Activated gamma-delta T cell (primary cell): ENCODE results near the gene CRACR2A.

Source experiments
- DNase-seq: peaks from one replicate; lab custom pipeline; 2025; lab: John Stamatoyannopoulos, UW
- total RNA-seq, 2 donors: gene quantifications; one replicate each; lab custom pipeline; 2026; lab: John Stamatoyannopoulos, UW

The CRACR2A gene, protein sequence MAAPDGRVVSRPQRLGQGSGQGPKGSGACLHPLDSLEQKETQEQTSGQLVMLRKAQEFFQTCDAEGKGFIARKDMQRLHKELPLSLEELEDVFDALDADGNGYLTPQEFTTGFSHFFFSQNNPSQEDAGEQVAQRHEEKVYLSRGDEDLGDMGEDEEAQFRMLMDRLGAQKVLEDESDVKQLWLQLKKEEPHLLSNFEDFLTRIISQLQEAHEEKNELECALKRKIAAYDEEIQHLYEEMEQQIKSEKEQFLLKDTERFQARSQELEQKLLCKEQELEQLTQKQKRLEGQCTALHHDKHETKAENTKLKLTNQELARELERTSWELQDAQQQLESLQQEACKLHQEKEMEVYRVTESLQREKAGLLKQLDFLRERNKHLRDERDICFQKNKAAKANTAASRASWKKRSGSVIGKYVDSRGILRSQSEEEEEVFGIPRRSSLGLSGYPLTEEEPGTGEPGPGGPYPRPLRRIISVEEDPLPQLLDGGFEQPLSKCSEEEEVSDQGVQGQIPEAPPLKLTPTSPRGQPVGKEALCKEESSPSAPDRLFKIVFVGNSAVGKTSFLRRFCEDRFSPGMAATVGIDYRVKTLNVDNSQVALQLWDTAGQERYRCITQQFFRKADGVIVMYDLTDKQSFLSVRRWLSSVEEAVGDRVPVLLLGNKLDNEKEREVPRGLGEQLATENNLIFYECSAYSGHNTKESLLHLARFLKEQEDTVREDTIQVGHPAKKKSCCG
- total RNA-seq, result 42.1 to 47.1 reads per million in 2 donors

DNA sequence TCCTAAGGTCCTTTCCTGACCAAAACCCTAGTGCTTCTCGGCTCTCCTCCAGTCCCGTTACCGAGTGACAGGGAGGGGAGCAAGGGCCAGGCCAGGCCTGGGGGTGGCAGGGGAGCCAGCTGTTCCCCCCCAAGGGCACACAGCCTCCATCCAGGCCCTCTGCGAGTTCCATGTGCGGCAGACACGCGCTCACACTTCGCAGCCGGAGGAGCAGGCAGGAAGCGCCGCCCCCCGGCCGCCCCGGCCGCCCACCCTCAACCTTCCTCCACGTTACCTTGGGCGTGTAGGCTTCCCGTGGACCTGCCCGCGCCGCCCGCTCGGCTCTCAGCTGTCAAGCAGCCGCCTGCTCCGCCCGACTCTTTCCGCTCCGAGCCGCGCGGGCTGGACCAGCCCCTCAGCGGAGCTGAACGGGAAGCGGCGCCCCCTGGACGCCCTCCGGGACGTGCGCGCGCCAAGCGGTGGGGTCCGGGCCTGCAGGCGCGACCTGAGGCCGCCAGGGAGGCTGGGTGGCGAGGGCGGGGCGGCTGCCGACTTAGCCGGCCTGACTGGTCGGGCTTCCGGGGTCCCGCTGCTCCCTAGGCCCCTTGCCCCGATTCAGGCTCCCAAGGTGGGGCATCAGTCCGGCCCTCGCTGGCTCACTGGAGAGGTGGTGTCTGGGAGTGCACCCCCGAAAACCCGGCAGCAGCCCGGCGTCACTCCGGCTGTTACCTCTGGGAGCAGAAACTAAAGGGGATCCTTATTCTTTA lies at the start of gene CRACR2A:
Gene CRACR2A, minus strand, starts transcription at position 369 of the 746 bp plus-strand sequence. CDS start 56,110 bp downstream, outside the sequence.
- DNase-seq, result peak; percentile 82

- no peak for DNase-seq
Observed at GRCh38 chr12:3797531-3798048, 44.7 kb upstream of the CRACR2A start.

DNA sequence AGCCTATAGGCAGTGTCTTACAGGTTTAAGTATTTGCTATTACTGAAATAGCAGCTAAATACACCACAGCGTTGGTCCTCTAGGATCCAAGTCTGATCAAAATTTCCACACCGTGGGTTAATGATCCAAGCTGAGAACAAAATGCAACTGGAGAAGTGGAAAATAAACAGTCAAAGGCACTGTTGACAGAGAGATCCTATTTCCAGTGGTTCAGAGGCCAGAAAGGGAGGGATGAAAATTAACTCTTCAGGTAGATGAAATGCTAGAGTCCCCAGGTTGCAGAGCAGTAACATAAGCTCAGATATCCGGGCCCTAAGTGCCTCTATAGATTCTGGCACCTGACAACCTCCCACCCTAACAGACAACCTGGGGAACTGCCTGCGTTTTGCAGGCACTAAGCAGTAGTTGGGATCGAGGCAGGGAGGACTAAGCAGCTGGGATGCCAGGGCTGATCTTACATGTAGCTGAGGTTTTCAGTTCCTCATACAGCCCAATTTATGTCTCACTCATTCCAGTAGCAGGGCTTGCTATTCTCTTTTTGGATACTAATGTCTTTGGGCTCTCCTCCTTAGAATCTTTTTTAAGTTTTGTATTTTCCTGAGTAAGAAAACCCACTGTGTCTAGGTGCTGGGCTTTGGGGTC lies 42.7 kb upstream of the CRACR2A start:
- no peak for DNase-seq

GRCh38 chr12:3795066-3795465 lies 42.2 kb upstream of the CRACR2A start:
- no peak for DNase-seq

DNA sequence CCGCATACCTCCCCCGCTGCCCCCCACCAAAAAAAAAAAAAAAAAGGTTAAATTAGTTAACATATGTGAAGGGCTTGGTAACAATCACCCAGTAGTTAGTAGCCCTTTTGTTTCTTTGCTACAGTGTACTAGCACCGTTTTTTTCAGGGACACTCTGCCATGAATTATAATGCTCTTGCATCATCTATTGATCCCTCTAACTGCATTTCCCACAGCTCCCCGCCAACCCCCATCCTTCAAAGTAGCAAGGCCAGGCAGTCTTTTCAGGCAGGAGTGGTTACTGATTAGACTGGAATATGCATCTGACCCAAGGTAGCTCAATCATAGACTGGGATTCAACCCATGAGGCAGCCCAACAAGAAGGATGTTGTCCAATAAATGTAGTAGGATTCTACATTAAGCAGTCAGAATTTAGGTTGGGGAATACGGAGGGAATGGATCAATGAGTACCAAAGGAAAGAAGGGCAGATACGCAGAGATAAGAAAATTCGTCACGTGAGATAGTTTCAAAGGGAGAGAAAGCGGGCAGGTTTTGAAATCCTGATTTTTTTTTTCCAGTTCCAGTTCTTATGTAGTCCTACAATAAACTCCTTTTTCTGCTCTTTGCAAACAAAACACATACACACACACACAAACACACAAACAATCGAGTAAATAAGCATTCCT lies 39.8 kb upstream of the CRACR2A start:
- DNase-seq, result no peak

GRCh38 chr12:3791256-3791874 lies 38.5 kb upstream of the CRACR2A start:
- DNase-seq, result no peak

- DNase-seq, result no peak
Observed at GRCh38 chr12:3790642-3791041, 37.7 kb upstream of the CRACR2A start.

- DNase-seq, result no peak
Observed at GRCh38 chr12:3789838-3790237, 36.9 kb upstream of the CRACR2A start.

DNA sequence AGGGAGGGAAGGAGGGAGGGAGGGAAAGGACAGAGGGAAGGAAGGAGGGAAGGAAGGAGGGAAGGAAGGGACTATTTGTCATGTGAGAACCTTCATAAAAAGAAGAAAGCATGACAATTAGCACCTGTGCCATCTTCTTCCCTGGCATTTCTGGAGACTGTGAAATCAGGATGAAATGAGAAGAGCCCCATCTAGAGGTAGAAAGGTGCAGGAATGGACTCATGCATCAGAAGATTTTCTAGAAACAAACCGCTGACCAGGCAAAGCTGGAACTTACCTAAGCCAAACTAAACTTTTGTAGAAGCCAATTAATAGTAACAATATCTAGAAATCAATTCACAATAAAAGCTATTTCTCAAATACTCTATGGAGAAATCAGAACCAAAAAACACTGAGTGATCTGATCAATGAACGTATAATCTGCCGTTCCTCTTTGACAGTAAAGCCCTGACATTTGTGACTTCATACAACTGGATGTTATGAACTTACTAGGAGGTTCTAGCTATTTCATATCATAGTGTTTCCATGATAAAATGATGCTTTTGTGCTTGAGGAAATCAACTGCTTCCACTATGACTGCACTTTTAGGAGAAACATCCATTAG lies 24.4 kb upstream of the CRACR2A start:
- no peak for DNase-seq

DNA sequence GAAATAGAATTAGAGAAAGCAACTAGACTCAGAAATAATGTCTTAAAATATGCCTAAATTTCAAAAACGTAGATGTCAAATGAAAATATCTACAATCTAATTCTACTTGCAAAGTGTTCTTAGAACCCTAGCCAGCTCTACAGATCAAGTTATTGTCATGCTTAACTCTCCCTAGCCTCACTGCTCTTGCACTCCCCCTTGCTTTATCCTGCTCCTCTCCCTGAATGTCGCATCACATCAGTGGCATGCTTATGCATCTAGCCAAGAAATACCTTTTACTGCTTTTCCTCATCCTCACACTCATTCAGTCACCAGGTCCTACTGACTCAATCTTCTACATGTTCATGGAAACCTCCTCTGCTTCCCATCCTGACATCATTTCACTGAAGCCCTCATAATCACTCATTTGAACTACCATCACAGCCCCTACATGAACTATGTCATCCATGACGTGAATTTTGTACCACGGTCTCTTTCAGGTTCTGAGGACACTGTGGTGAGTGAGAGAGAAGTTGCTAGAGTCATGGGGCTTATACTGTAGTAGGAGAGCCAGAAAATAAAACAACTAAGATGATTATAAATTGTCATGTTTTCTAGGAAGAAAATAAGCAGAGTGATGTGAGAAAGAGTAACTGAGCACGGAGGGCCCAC lies 22.6 kb upstream of the CRACR2A start:
- no peak for DNase-seq

- no peak for DNase-seq
Observed at GRCh38 chr12:3772380-3772779, 19.5 kb upstream of the CRACR2A start.

DNA sequence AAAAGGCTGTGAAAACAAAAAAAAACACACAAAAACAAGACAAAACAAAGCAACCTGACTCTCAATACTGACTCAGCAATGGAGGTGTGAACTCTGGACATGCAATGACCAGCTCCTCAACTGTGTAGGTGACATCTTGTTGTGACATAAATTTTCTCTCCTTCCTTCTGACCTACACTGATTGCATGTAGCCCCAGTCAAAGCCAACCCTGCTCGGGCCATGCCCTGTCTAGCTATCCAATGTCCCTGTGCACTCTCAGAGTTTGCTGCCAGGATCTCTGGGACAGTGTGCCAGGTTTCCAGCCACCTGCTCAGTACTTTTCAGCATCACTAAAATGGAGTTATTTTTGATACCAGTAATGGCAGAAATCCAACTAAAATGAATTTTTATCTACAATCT lies 18.9 kb upstream of the CRACR2A start:
- DNase-seq, result no peak

- DNase-seq, result no peak
Observed at GRCh38 chr12:3770891-3771290, 18.0 kb upstream of the CRACR2A start.

DNA sequence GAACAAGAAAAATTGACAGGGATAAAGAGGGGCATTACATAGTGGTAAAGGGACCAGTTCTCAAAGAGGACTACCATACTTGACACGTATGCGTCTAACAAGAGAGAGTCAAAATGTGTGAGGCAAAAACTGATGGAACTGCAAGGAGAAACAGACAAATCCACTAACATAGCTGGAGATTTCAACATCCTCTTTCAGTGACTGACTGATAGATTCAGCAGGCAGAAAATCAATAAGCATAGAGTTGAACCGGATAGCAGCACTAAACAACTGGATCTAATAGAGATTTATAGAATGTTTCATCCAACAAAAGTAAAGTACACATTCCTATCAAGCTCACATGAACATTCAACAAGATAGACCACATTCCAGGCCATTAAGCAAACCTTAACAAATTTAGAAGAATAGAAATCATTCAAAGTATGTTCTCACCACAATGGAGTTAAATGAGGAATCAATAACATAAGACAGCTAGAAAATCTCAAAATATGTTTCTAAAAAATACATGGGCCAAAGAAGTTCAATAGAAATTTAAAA lies 16.1 kb upstream of the CRACR2A start:
- DNase-seq, result no peak

DNA sequence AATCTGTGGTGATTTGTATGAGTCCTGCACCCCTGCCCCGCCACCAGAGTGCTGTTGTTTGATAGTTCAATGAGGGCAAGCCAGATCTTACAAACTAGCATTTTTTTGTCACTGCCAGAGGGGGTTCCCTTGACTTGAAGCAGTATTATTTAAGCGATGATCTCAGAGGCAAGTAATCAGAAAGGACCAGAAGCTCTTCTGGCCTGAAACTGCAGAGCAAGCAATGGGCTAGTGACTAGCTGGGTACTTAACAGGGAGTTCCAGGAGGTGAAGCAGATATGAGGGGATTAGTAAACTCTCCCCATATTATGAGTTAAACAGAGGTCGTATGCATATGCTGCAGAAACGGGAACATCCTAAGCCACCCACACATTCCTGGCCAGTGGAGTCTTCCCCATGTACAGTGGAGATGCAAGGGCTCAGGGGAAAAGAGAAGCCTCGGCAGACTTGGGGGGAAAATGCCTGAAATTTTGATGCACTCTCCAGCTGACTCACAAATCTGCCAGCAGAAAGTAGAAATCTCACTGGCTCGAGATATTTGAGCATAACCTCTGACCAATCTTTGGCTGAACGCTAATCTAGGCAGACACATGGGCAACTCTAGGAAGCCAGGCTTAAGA lies 8.3 kb upstream of the CRACR2A start:
- DNase-seq, result no peak

- no peak for DNase-seq
Observed at GRCh38 chr12:3759878-3760277, 7.0 kb upstream of the CRACR2A start.

GRCh38 chr12:3757261-3757660 lies 4.4 kb upstream of the CRACR2A start:
- no peak for DNase-seq

GRCh38 chr12:3755898-3756297 lies 3.0 kb upstream of the CRACR2A start:
- DNase-seq, result no peak
